Tongue (tissue), 2 donors: ENCODE results near the gene CACNA2D3. TPM values are rescaled to one million over a fixed set of nuclear protein-coding genes. Genes with fewer than 3 reads are reported as not detected.
"Not testable (repeated sequence)": the region's sequence is repeated elsewhere in the genome, so short reads cannot be mapped to it uniquely, and the experiment has no call there.

Source experiments
- DNase-seq: peaks from one replicate; pipeline ENCODE4 v3.0.0-alpha.2; 2015
- total RNA-seq: library from RNA; depleted of rRNA; stranded (reverse); fragments of >200 nt; gene quantifications from one replicate; pipeline ENCODE4 v1.2.3, GENCODE V29; 2014

CACNA2D3 gene
- total RNA-seq, 1 donor from 2014 or later: 2.5 TPM

GRCh38 chr3:54633444-54634121, 511.2 kb downstream of the CACNA2D3 start:
- DNase-seq: no peak

GRCh38 chr3:54634122-54634469, 511.7 kb downstream of the CACNA2D3 start:
- no peak for DNase-seq

- DNase-seq: not testable (repeated sequence)
These were observed 517.5 kb downstream of the CACNA2D3 start for GRCh38 chr3:54639790-54640372.

- no peak for DNase-seq
These were observed 519.1 kb downstream of the CACNA2D3 start for GRCh38 chr3:54641226-54642014.

- no peak for DNase-seq
These were observed 519.8 kb downstream of the CACNA2D3 start for GRCh38 chr3:54642147-54642546.

GRCh38 chr3:54647721-54648120, 525.4 kb downstream of the CACNA2D3 start:
- no peak for DNase-seq

- no peak for DNase-seq
These were observed 527.2 kb downstream of the CACNA2D3 start for GRCh38 chr3:54649551-54649950.

- no peak for DNase-seq
These were observed 531.3 kb downstream of the CACNA2D3 start for GRCh38 chr3:54653456-54654195.

- no peak for DNase-seq
These were observed 532.4 kb downstream of the CACNA2D3 start for GRCh38 chr3:54654776-54655175.

GRCh38 chr3:54659347-54659746, 537.0 kb downstream of the CACNA2D3 start:
- no peak for DNase-seq

- peak; percentile 90 for DNase-seq
These were observed 538.4 kb downstream of the CACNA2D3 start for GRCh38 chr3:54660714-54661132.

GRCh38 chr3:54661151-54661550, 538.8 kb downstream of the CACNA2D3 start:
- DNase-seq: peak; percentile 57

GRCh38 chr3:54663501-54664011, 541.2 kb downstream of the CACNA2D3 start:
- peak; percentile 56 for DNase-seq

- no peak for DNase-seq
These were observed 542.8 kb downstream of the CACNA2D3 start for GRCh38 chr3:54665016-54665600.

GRCh38 chr3:54668236-54668635, 545.9 kb downstream of the CACNA2D3 start:
- no peak for DNase-seq

GRCh38 chr3:54670201-54671000, 548.0 kb downstream of the CACNA2D3 start:
- no peak for DNase-seq

- no peak for DNase-seq
These were observed 549.2 kb downstream of the CACNA2D3 start for GRCh38 chr3:54671511-54671910.

- no peak for DNase-seq
These were observed 553.7 kb downstream of the CACNA2D3 start for GRCh38 chr3:54676087-54676486.

GRCh38 chr3:54681706-54682105, 559.4 kb downstream of the CACNA2D3 start:
- DNase-seq: no peak

- no peak for DNase-seq
These were observed 562.9 kb downstream of the CACNA2D3 start for GRCh38 chr3:54685213-54685612.

GRCh38 chr3:54691289-54691771, 569.0 kb downstream of the CACNA2D3 start:
- peak; percentile 68 for DNase-seq
